ENCODE results near the gene CC2D1A. TPM values are rescaled to one million over a fixed set of nuclear protein-coding genes. Genes with fewer than 3 reads are reported as not detected.
"Not testable (repeated sequence)": the region's sequence is repeated elsewhere in the genome, so short reads cannot be mapped to it uniquely, and the experiment has no call there.

Gene CC2D1A
- polyA plus RNA-seq, 1 donor from 2014 or later, result 15.5 TPM

DNA sequence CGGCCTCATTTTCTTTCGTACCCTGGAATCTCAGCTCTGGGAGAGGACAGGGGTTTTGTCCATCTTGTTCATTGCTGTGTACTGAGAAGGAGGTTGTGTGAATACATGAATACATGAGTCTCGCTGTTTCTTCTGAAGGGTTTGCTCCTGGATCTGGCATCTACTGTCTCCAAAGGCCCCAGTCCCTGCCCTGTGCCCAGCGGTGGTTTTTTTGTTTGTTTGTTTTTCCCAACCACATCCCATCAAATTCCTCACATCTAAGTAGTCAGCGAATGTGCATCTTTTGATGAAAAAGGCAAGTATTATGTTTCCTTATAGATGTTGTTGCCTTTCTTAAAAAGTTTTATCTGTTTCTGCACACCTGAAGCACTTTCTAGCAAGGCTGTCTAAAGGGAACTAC, 58.8 kb downstream of the CC2D1A start:
- peak overlapping the region in 2 of 3 donors; percentile 64 to 76 for H3K27ac Mint-ChIP-seq
- H3K4me1 Mint-ChIP-seq, result peaks cover 0 to 1% (median 0%) of the 10 kb centered on the region in 3 donors
- peaks cover 6% of the 10 kb centered on the region for H3K36me3 Mint-ChIP-seq
- no peaks in the 10 kb centered on the region for H3K9me3 Mint-ChIP-seq
- H3K27me3 Mint-ChIP-seq, result no peaks in the 10 kb centered on the region
- H3K4me3 Mint-ChIP-seq, result no peak overlapping the region

DNA sequence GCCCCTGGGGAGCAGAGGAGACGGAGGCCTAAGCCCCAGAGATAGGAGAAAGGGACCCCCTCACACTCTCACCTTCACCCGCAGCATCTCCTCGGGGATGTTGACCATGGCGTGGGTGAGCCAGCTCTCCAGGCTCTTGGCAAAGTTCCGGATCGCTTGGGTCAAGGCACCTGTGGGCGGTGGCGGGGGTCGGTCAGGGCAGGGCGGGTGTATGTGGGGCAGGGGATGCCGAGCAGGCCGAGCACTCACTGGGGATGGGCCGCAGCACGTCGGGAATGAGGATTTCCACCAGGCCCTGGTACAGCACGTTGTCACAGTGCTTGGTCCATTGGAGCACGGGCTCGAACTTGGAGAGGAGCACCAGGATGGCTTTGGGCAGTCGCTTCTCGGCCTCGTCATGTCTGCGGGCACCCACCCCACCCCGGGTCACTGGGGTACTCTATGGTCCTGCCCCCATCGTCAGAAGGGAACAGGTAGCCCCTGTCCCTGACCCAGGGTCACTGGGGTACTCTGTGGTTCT, 59.4 kb downstream of the CC2D1A start:
- Mint-ChIP-seq H3K9me3 (no peaks in the 10 kb centered on the region), H3K27ac (no peak overlapping the region), H3K4me1 (no peaks in the 10 kb centered on the region), H3K4me3 (no peak overlapping the region), H3K36me3 (peaks cover 6% of the 10 kb centered on the region), H3K27me3 (no peaks in the 10 kb centered on the region)

DNA sequence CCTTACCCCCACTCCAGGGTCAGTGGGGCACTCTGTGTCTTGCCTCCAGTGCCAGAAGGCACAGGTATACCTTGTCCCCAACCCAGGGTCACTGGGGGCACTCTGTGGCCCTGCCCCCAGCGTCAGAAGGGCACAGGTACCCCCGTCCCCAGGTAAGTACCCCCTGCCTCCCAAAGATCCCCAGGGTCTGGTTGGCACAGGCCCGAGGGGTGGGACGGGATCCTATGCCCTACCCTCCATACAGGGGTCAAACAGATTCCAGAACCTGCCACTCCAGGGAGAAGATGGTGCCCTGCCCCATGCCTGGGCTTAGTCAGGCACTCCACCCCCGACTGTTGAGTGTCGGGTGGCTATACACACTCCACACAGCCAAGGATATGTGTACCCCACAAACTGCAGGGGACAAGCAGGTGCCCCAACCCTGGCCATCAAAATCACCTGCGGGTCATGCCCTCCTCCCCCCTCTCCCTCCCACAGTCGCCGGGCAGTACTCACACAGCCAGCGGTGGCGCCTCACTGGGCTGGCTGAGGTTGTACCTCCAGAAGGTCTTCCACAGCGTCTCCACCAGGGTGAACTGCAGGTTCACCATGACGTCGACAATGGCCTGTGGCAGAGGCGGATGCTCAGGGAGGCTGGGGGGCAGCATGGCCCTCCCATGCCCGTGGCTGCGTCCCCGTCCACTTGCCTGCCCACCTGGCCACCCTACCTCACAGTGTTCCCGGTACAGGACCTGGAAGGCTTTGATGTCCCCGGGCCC, 60.1 kb downstream of the CC2D1A start:
- Mint-ChIP-seq H3K4me1 (no peaks in the 10 kb centered on the region), H3K27me3 (no peaks in the 10 kb centered on the region), H3K36me3 (peaks cover 6% of the 10 kb centered on the region), H3K4me3 (peak overlapping the region in 1 of 4 donors; percentile 17), H3K27ac (no peak overlapping the region), H3K9me3 (no peaks in the 10 kb centered on the region)

DNA sequence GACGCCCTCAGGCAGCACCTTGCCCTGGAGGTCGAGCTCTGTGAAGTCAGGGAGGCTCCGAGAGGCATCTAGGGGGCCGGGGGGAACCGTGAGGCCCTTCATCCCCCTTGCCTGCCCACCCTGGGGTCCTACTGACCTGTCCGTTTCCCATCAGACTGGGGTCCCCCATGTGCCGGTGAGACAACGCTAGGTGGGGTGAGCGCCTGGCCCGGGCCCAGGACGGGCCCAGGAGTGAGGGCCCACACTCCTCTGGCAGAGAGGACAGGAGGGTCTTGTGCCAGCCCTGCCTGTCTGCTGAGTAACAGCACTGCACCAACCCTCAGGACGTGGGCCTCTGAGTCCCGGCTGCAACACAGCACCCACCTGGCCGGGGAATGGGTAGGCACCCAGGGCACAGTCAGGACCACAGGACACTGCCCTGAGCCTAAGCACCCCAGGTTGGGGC, 60.7 kb downstream of the CC2D1A start:
- H3K27ac Mint-ChIP-seq, result no peak overlapping the region
- no peaks in the 10 kb centered on the region for H3K4me1 Mint-ChIP-seq
- H3K9me3 Mint-ChIP-seq, result no peaks in the 10 kb centered on the region
- H3K27me3 Mint-ChIP-seq, result no peaks in the 10 kb centered on the region
- H3K36me3 Mint-ChIP-seq, result peaks cover 6% of the 10 kb centered on the region
- H3K4me3 Mint-ChIP-seq, result peak overlapping the region in 1 of 4 donors; percentile 63

DNA sequence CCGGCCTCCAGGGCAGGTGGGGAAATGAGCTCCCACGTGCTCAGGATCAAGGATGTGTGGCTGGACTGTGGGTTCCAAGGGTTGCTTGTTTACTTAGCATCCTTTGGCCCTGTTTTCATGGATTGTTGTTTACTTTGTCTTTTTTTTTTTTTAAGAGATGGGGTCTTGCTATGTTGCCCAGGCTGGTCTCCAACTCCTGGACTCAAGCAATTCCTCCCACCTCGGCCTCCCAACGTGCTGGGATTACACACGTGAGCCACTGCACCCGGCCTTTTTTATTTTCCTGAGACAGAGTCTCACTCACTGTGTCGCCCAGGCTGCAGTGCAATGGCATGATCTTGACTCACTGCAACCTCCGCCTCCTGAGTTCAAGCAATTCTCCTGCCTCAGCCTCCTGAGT, 61.2 kb downstream of the CC2D1A start:
- not testable (repeated sequence) for H3K27me3 Mint-ChIP-seq, H3K36me3 Mint-ChIP-seq, H3K4me1 Mint-ChIP-seq, H3K9me3 Mint-ChIP-seq
- H3K4me3 Mint-ChIP-seq, result peak overlapping the region in 1 of 4 donors; percentile 63
- H3K27ac Mint-ChIP-seq, result peak overlapping the region in 1 of 3 donors; percentile 62

DNA sequence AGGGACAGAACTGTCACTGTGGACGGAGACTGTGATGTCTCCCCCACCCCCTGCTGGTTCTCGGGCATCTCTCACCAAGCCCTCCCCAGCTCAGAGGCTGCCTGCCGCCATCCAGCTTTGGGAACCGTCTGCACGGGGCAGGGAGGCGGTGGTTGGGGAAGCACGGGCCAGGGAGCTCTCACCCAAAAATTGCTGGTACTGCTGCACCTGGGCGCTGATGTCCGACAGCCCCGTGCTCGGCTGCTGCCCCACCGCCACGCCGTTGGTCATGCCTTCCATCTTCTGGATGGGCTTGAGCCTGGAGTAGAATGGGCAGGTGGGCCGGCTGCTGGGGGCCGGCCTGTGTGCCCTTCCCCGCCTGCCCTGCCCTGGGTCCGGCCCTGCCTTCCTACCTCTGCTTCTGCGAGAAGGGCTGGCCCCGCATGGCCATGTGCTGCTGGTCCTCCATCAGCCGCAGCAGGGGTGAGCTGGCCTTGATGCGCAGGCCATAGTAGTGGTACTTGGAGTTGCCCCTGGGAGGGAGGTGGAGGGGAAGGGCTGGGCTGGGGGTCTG, 62.5 kb downstream of the CC2D1A start:
- H3K27me3 Mint-ChIP-seq, result no peaks in the 10 kb centered on the region
- no peaks in the 10 kb centered on the region for H3K4me1 Mint-ChIP-seq
- H3K27ac Mint-ChIP-seq, result no peak overlapping the region
- no peak overlapping the region for H3K4me3 Mint-ChIP-seq
- H3K9me3 Mint-ChIP-seq, result no peaks in the 10 kb centered on the region
- peaks cover 6% of the 10 kb centered on the region for H3K36me3 Mint-ChIP-seq

DNA sequence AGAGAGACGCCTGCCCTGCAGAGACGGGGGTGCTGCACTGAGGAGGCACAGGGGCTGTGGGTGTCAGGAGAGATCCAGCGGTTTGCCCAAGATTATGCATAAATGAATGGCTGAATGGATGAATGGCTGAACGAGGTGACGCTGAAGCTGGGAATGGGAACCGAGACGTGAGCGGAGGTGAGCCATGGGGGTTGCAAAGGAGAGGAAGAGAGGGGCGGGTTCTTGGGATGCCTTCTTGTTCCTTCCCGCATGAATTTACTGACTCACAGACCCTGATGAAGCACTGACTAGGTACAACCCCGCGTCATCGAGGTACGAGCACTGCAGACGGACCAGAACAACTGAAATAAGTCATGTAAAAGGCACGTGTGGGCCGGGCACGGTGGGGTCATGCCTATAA, 63.0 kb downstream of the CC2D1A start:
- Mint-ChIP-seq H3K27me3 (no peaks in the 10 kb centered on the region), H3K4me1 (peaks cover 0 to 2% (median 1%) of the 10 kb centered on the region in 3 donors), H3K4me3 (no peak overlapping the region), H3K27ac (peak overlapping the region in 2 of 3 donors; percentile 48 to 67), H3K9me3 (no peaks in the 10 kb centered on the region), H3K36me3 (peaks cover 6% of the 10 kb centered on the region)

DNA sequence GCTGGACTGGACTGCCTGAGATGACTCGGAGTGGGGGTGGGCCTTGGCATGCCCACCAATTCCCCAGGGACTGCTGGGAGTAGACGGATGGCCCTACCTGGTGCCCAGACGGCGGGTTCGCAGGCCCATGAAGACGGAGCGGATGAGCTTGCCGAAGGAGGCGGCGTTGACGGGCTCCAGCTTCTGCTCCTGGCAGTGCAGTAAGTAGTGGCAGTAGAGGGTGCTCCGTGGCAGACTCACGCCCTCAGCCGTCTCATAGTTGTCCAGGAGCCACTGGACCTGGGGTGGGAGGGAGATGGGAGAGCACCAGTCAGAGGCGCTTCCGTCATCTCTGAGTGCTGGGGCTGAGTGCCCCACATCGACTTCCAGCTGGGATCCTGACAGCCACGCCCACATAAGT, 63.9 kb downstream of the CC2D1A start:
- Mint-ChIP-seq H3K27me3 (no peaks in the 10 kb centered on the region), H3K4me3 (no peak overlapping the region), H3K27ac (no peak overlapping the region), H3K4me1 (peaks cover 0 to 7% (median 2%) of the 10 kb centered on the region in 3 donors), H3K9me3 (no peaks in the 10 kb centered on the region), H3K36me3 (peaks cover 6% of the 10 kb centered on the region)

DNA sequence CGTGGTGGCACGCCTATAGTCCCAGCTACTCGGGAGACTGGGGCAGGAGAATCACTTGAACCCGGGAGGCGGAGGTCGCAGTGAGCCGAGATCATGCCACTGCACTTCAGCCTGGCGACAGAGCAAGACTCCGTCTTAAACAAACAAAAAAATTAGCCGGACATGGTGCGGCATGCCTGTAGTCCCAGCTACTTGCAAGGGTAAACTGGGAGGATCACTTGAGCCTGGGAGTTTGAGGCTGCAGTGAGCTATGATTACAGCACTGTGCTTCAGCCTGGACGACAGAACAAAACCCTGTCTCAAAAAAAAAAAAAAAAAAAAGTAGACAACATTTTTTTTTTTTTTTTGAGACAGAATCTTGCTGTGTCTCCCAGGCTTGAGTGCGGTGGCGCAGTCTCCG, 65.9 kb downstream of the CC2D1A start:
- not testable (repeated sequence) for H3K4me3 Mint-ChIP-seq, H3K36me3 Mint-ChIP-seq, H3K27me3 Mint-ChIP-seq, H3K27ac Mint-ChIP-seq, H3K9me3 Mint-ChIP-seq
- H3K4me1 Mint-ChIP-seq, result peaks cover 3 to 12% (median 4%) of the 10 kb centered on the region in 3 donors

DNA sequence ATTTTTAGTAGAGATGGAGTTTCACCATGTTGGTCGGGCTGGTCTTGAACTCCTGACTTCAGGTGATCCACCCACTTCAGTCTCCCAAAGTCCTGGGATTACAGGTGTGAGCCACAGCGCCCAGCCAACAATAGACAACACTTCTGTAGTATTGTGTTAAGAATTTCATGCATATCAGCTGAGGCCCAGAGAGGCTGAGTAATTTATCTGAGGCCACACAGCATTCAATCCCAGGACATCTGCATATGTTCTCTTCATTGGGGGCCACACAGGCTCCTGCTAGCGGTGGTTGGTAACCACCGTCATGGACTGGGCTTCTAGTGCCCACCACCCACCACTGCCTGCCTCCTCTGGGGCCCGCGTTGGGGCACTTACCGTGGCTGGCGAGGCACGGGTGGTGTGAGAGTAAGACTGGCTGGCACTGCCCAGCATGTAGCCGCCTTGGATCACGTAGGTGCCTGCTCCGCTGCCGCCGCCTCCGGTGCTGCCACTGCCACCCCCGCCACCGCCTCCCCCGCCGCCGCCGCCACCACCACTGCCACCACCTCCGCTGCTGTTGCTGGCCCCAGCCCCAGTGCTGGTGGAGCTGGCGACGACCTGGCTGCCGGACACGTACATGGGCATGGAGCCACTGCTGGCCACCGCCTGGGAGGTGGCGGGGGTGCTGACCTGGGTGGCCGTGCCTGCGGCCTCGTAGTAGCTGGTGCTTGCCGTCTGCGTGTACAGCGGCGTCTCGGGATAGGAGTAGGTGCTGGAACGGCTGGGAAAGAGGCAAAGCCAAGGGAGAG, 66.6 kb downstream of the CC2D1A start:
- Mint-ChIP-seq H3K27me3 (no peaks in the 10 kb centered on the region), H3K4me3 (no peak overlapping the region), H3K9me3 (no peaks in the 10 kb centered on the region), H3K36me3 (peaks cover 9% of the 10 kb centered on the region), H3K27ac (no peak overlapping the region), H3K4me1 (peaks cover 3 to 12% (median 4%) of the 10 kb centered on the region in 3 donors)

DNA sequence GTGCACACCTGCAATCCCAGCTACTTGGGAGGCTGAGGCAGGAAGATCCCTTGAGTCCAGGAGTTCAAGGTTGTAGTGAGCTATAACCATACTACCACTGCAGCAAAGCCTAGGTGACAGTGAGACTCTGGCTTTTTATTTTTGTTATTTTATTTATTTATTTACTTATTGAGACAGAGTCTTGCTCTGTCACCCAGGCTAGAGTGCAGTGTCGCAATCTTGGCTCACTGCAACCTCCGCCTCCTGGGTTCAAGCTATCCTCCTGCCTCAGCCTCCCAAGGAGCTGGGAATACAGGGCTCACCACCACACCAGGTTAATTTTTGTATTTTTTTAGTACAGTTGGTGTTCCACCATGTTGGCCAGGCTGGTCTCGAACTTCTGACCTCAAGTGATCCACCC, 67.5 kb downstream of the CC2D1A start:
- H3K36me3 Mint-ChIP-seq, H3K4me3 Mint-ChIP-seq, H3K27me3 Mint-ChIP-seq, H3K9me3 Mint-ChIP-seq: not testable (repeated sequence)
- peaks cover 3 to 12% (median 4%) of the 10 kb centered on the region in 3 donors for H3K4me1 Mint-ChIP-seq
- peak overlapping the region in 1 of 3 donors; percentile 65 for H3K27ac Mint-ChIP-seq

DNA sequence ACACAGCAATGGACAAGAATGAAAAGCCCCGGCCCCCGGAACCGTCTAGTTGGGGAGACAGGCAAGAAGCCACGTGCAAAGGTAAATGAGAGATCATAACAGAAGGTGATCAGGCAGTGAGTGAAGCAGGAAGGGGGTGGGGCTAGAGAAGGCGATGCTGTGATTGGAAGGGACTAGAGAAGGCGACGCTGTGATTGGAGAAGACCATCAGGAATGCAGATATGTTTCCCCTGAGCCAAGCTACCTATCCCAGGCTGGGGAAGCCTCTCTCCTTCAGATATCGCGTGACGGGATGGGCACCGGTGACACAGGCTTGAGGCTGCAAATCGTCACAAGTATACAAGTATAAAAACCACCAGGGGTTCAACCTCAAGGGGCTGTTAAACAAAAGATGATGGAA, 68.1 kb downstream of the CC2D1A start:
- H3K4me1 Mint-ChIP-seq, result peaks cover 3 to 12% (median 4%) of the 10 kb centered on the region in 3 donors
- H3K9me3 Mint-ChIP-seq, result no peaks in the 10 kb centered on the region
- peak overlapping the region in 2 of 4 donors; percentile 6 to 43 for H3K4me3 Mint-ChIP-seq
- peak overlapping the region in 2 of 3 donors; percentile 65 to 77 for H3K27ac Mint-ChIP-seq
- H3K27me3 Mint-ChIP-seq, result no peaks in the 10 kb centered on the region
- peaks cover 4% of the 10 kb centered on the region for H3K36me3 Mint-ChIP-seq

DNA sequence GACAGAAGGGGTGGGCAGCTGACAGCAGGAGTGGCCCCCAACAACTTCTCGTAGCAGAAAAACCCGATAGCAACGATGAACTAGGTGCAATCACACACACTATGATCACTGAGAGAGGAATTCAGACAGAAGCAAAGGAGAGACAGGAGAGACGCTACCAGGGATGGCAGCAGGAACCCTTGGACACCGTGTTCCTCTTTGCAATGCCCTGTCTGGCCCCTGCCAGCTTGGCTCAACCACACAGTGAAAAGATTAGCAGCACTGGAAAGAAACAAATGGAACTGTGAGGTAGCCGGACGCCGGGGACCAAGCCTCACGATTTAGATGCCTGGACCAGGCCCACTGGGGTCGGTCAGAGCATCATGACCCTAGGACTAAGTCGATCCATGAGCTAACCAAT, 69.9 kb downstream of the CC2D1A start:
- Mint-ChIP-seq H3K9me3 (no peaks in the 10 kb centered on the region), H3K36me3 (peaks cover 3% of the 10 kb centered on the region), H3K27ac (peak overlapping the region in 2 of 3 donors; percentile 49 to 78), H3K4me3 (peak overlapping the region in 1 of 4 donors; percentile 21), H3K4me1 (peaks cover 4 to 18% (median 9%) of the 10 kb centered on the region in 3 donors), H3K27me3 (peaks cover 2% of the 10 kb centered on the region)

DNA sequence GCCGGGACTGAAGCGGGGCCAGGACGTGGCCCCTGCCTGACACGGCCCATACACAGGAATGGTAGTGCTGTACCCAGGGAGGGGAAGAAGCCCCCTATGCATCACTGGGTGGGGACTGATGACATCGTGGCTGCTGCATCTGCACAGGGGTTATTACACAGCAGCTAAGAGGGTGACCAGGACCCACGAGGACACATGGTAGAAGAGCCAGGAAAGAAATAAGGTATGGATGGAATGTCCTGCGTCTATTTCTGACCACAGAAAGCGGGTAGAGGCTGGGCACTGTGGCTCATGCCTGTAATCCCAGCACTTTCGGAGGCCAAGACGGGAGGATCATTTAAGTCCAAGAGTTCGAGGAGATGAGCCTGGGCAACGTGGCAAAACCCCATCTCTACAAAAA, 70.4 kb downstream of the CC2D1A start:
- Mint-ChIP-seq H3K9me3 (no peaks in the 10 kb centered on the region), H3K4me3 (peak overlapping the region in 3 of 4 donors; percentile 21 to 81 (median 47)), H3K36me3 (peaks cover 3% of the 10 kb centered on the region), H3K4me1 (peaks cover 9 to 23% (median 13%) of the 10 kb centered on the region in 3 donors), H3K27me3 (peaks cover 2% of the 10 kb centered on the region), H3K27ac (peak overlapping the region in 2 of 3 donors; percentile 49 to 81)

DNA sequence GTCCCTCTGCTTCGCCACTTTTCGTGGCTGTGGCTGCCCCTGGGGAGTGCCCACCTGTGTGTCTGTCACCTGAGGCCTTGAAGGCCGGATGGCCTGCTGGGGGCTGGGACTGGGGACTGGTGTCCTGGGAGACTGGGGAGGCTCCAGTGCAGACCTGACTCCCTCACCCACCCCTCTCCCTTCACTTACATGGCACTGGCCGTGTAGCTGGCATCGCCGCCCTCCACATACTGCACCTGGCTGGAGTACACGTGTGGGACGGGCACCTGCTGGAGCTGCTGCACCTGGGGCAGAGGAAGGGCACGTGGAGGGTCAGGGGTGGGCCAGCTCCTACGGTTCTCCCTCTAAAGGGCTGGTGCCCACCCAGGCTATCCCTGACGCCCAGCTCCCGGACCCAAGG, 71.8 kb downstream of the CC2D1A start:
- Mint-ChIP-seq H3K9me3 (no peaks in the 10 kb centered on the region), H3K4me3 (peak overlapping the region in 1 of 4 donors; percentile 35), H3K27ac (peak overlapping the region in 2 of 3 donors; percentile 31 to 77)

More for the DNA sequence above, 71.8 kb downstream of the CC2D1A start:
- peaks cover 13 to 33% (median 20%) of the 10 kb centered on the region in 3 donors for H3K4me1 Mint-ChIP-seq
- peaks cover 2% of the 10 kb centered on the region for H3K27me3 Mint-ChIP-seq
- peaks cover 3% of the 10 kb centered on the region for H3K36me3 Mint-ChIP-seq

Measured in IgD-negative memory B cell (primary cell).